ENCODE data around the gene STXBP5. TPM values are rescaled to one million over a fixed set of nuclear protein-coding genes. Genes with fewer than 3 reads are reported as not detected.

The STXBP5 gene
- total RNA-seq, 1 experiment from 2014 or later, result 6.9 TPM

GRCh38 chr6:147194652-147195411, 9.4 kb upstream of the STXBP5 start:
- DNase-seq, result no peak

GRCh38 chr6:147195510-147195909, 8.7 kb upstream of the STXBP5 start:
- Histone ChIP-seq H3K36me3 (replicated peaks; ENCODE audit: control insufficient read depth, insufficient read depth, low read length) (no peaks in the 10 kb centered on the region), H3K4me3 (ENCODE audit: insufficient read depth, low read depth, low read length) (no peak overlapping the region), H3K27me3 (ENCODE audit: control insufficient read depth, insufficient read depth, low read length) (no peaks in the 10 kb centered on the region)
- no peak for DNase-seq

More at GRCh38 chr6:147194652-147195411, 9.4 kb upstream of the STXBP5 start:
- H3K27me3 ChIP-seq (ENCODE audit: control insufficient read depth, insufficient read depth, low read length), result no peaks in the 10 kb centered on the region
- no peak overlapping the region for H3K4me3 ChIP-seq (ENCODE audit: insufficient read depth, low read depth, low read length)
- H3K36me3 ChIP-seq (replicated peaks; ENCODE audit: control insufficient read depth, insufficient read depth, low read length), result no peaks in the 10 kb centered on the region

GRCh38 chr6:147195987-147196386, 8.2 kb upstream of the STXBP5 start:
- no peak for DNase-seq
- Histone ChIP-seq H3K36me3 (replicated peaks; ENCODE audit: control insufficient read depth, insufficient read depth, low read length) (no peaks in the 10 kb centered on the region), H3K4me3 (ENCODE audit: insufficient read depth, low read depth, low read length) (no peak overlapping the region), H3K27me3 (ENCODE audit: control insufficient read depth, insufficient read depth, low read length) (no peaks in the 10 kb centered on the region)

GRCh38 chr6:147200711-147201110, 3.5 kb upstream of the STXBP5 start:
- no peak overlapping the region for H3K4me3 ChIP-seq (ENCODE audit: insufficient read depth, low read depth, low read length)
- H3K27me3 ChIP-seq (ENCODE audit: control insufficient read depth, insufficient read depth, low read length), result no peaks in the 10 kb centered on the region
- no peak for DNase-seq
- H3K36me3 ChIP-seq (replicated peaks; ENCODE audit: control insufficient read depth, insufficient read depth, low read length), result no peaks in the 10 kb centered on the region

- peak; percentile 12 for DNase-seq
- Histone ChIP-seq H3K4me3 (ENCODE audit: insufficient read depth, low read depth, low read length) (peak overlapping the region; percentile 32), H3K27me3 (ENCODE audit: control insufficient read depth, insufficient read depth, low read length) (no peaks in the 10 kb centered on the region), H3K36me3 (replicated peaks; ENCODE audit: control insufficient read depth, insufficient read depth, low read length) (no peaks in the 10 kb centered on the region)
Observed at GRCh38 chr6:147201885-147202515, 2.2 kb upstream of the STXBP5 start.

- H3K27me3 ChIP-seq (ENCODE audit: control insufficient read depth, insufficient read depth, low read length), result no peaks in the 10 kb centered on the region
- H3K4me3 ChIP-seq (ENCODE audit: insufficient read depth, low read depth, low read length), result peak overlapping the region; percentile 67
- no peaks in the 10 kb centered on the region for H3K36me3 ChIP-seq (replicated peaks; ENCODE audit: control insufficient read depth, insufficient read depth, low read length)
- DNase-seq, result peak; percentile 84
Observed at GRCh38 chr6:147202516-147203310, 1.5 kb upstream of the STXBP5 start.

GRCh38 chr6:147203311-147204059, 732 bp upstream of the STXBP5 start:
- Histone ChIP-seq H3K36me3 (replicated peaks; ENCODE audit: control insufficient read depth, insufficient read depth, low read length) (no peaks in the 10 kb centered on the region), H3K4me3 (ENCODE audit: insufficient read depth, low read depth, low read length) (peak overlapping the region; percentile 67), H3K27me3 (ENCODE audit: control insufficient read depth, insufficient read depth, low read length) (no peaks in the 10 kb centered on the region)
- DNase-seq, result peak; percentile 92

- Histone ChIP-seq H3K36me3 (replicated peaks; ENCODE audit: control insufficient read depth, insufficient read depth, low read length) (no peaks in the 10 kb centered on the region), H3K4me3 (ENCODE audit: insufficient read depth, low read depth, low read length) (peak overlapping the region; percentile 67), H3K27me3 (ENCODE audit: control insufficient read depth, insufficient read depth, low read length) (no peaks in the 10 kb centered on the region)
- no peak for DNase-seq
Observed at GRCh38 chr6:147204843-147205311, 660 bp downstream of the STXBP5 start.

GRCh38 chr6:147205690-147206600, 1.7 kb downstream of the STXBP5 start:
- DNase-seq, result no peak
- no peak overlapping the region for H3K4me3 ChIP-seq (ENCODE audit: insufficient read depth, low read depth, low read length)

GRCh38 chr6:147207351-147207750, 3.1 kb downstream of the STXBP5 start:
- DNase-seq, result no peak
- H3K36me3 ChIP-seq (replicated peaks; ENCODE audit: control insufficient read depth, insufficient read depth, low read length), result no peaks in the 10 kb centered on the region
- no peak overlapping the region for H3K4me3 ChIP-seq (ENCODE audit: insufficient read depth, low read depth, low read length)
- no peaks in the 10 kb centered on the region for H3K27me3 ChIP-seq (ENCODE audit: control insufficient read depth, insufficient read depth, low read length)

More at GRCh38 chr6:147205690-147206600, 1.7 kb downstream of the STXBP5 start:
- Histone ChIP-seq H3K27me3 (ENCODE audit: control insufficient read depth, insufficient read depth, low read length) (no peaks in the 10 kb centered on the region), H3K36me3 (replicated peaks; ENCODE audit: control insufficient read depth, insufficient read depth, low read length) (no peaks in the 10 kb centered on the region)

GRCh38 chr6:147207837-147208754, 3.9 kb downstream of the STXBP5 start:
- no peak for DNase-seq
- H3K27me3 ChIP-seq (ENCODE audit: control insufficient read depth, insufficient read depth, low read length), result no peaks in the 10 kb centered on the region
- H3K4me3 ChIP-seq (ENCODE audit: insufficient read depth, low read depth, low read length), result no peak overlapping the region
- no peaks in the 10 kb centered on the region for H3K36me3 ChIP-seq (replicated peaks; ENCODE audit: control insufficient read depth, insufficient read depth, low read length)

- no peaks in the 10 kb centered on the region for H3K36me3 ChIP-seq (replicated peaks; ENCODE audit: control insufficient read depth, insufficient read depth, low read length)
- H3K4me3 ChIP-seq (ENCODE audit: insufficient read depth, low read depth, low read length), result no peak overlapping the region
- no peak for DNase-seq
- H3K27me3 ChIP-seq (ENCODE audit: control insufficient read depth, insufficient read depth, low read length), result no peaks in the 10 kb centered on the region
Observed at GRCh38 chr6:147209762-147210449, 5.7 kb downstream of the STXBP5 start.

All from H7 (cell line).